Measurements from ENCODE around the gene TXNIP.

The TXNIP gene

GRCh38 chr1:145951526-145951925 lies 44.9 kb downstream of the TXNIP start:
- H3K36me3 ChIP-seq (ENCODE audit: control insufficient read depth, insufficient read depth, low read length) = no peaks in the 10 kb centered on the region; the same call in 1 of the 2 replicates
- DNase-seq (ENCODE audit: extremely low read depth, insufficient read length) = no peak
- no peaks in the 10 kb centered on the region for H3K27me3 ChIP-seq (replicated peaks; ENCODE audit: control insufficient read depth, insufficient read depth, low read length)
- TF ChIP-seq CTCF (IDR thresholded peaks at IDR 0.05; ENCODE audit: insufficient read depth, low read length, poor library complexity, severe bottlenecking) = no peak
- no peak overlapping the region for H3K4me3 ChIP-seq (replicated peaks; ENCODE audit: low read depth, low read length)

GRCh38 chr1:145949219-145949618 lies 47.2 kb downstream of the TXNIP start:
- no peak overlapping the region for H3K4me3 ChIP-seq (replicated peaks; ENCODE audit: low read depth, low read length)
- DNase-seq (ENCODE audit: extremely low read depth, insufficient read length) = no peak
- TF ChIP-seq CTCF (IDR thresholded peaks at IDR 0.05; ENCODE audit: insufficient read depth, low read length, poor library complexity, severe bottlenecking) = no peak
- no peaks in the 10 kb centered on the region for H3K27me3 ChIP-seq (replicated peaks; ENCODE audit: control insufficient read depth, insufficient read depth, low read length)
- no peaks in the 10 kb centered on the region; the same call in 1 of the 2 replicates for H3K36me3 ChIP-seq (ENCODE audit: control insufficient read depth, insufficient read depth, low read length)

- H3K36me3 ChIP-seq (ENCODE audit: control insufficient read depth, insufficient read depth, low read length) = no peaks in the 10 kb centered on the region; the same call in 1 of the 2 replicates
- DNase-seq (ENCODE audit: extremely low read depth, insufficient read length) = no peak
Observed at GRCh38 chr1:145947551-145947950, 48.8 kb downstream of the TXNIP start.

GRCh38 chr1:145946477-145946986 lies 49.8 kb downstream of the TXNIP start:
- no peak overlapping the region for H3K4me3 ChIP-seq (replicated peaks; ENCODE audit: low read depth, low read length)
- DNase-seq (ENCODE audit: extremely low read depth, insufficient read length) = no peak
- H3K36me3 ChIP-seq (ENCODE audit: control insufficient read depth, insufficient read depth, low read length) = peaks cover 1% of the 10 kb centered on the region
- no peak for TF ChIP-seq CTCF (IDR thresholded peaks at IDR 0.05; ENCODE audit: insufficient read depth, low read length, poor library complexity, severe bottlenecking)
- no peaks in the 10 kb centered on the region for H3K27me3 ChIP-seq (replicated peaks; ENCODE audit: control insufficient read depth, insufficient read depth, low read length)

More at GRCh38 chr1:145947551-145947950, 48.8 kb downstream of the TXNIP start:
- no peaks in the 10 kb centered on the region for H3K27me3 ChIP-seq (replicated peaks; ENCODE audit: control insufficient read depth, insufficient read depth, low read length)
- no peak overlapping the region for H3K4me3 ChIP-seq (replicated peaks; ENCODE audit: low read depth, low read length)
- TF ChIP-seq CTCF (IDR thresholded peaks at IDR 0.05; ENCODE audit: insufficient read depth, low read length, poor library complexity, severe bottlenecking) = no peak

- Histone ChIP-seq H3K27me3 (replicated peaks; ENCODE audit: control insufficient read depth, insufficient read depth, low read length) (no peaks in the 10 kb centered on the region), H3K36me3 (ENCODE audit: control insufficient read depth, insufficient read depth, low read length) (peaks cover 1% of the 10 kb centered on the region), H3K4me3 (replicated peaks; ENCODE audit: low read depth, low read length) (no peak overlapping the region)
- no peak for DNase-seq (ENCODE audit: extremely low read depth, insufficient read length)
- no peak for TF ChIP-seq CTCF (IDR thresholded peaks at IDR 0.05; ENCODE audit: insufficient read depth, low read length, poor library complexity, severe bottlenecking)
Observed at GRCh38 chr1:145944532-145944931, 51.8 kb downstream of the TXNIP start.

- TF ChIP-seq CTCF (IDR thresholded peaks at IDR 0.05; ENCODE audit: insufficient read depth, low read length, poor library complexity, severe bottlenecking) = no peak
- Histone ChIP-seq H3K36me3 (ENCODE audit: control insufficient read depth, insufficient read depth, low read length) (peaks cover 1% of the 10 kb centered on the region), H3K27me3 (replicated peaks; ENCODE audit: control insufficient read depth, insufficient read depth, low read length) (no peaks in the 10 kb centered on the region), H3K4me3 (replicated peaks; ENCODE audit: low read depth, low read length) (no peak overlapping the region)
- no peak for DNase-seq (ENCODE audit: extremely low read depth, insufficient read length)
Observed at GRCh38 chr1:145942871-145943270, 53.5 kb downstream of the TXNIP start.
